GM23338 (cell line): ENCODE data around the gene OR6A2. TPM values are rescaled to one million over a fixed set of nuclear protein-coding genes. Genes with fewer than 3 reads are reported as not detected.

Source experiments
- ATAC-seq: fragments of 200-7000 bp; cut with Tn5 transposase; 3 replicates; pipeline ENCODE4 v1.9.1; 2020
- DNase-seq: peaks from one replicate; pipeline ENCODE4 v3.0.0-alpha.2; 2015; ENCODE audit warnings: low spot score
- H2AFZ ChIP-seq: fragments of 200-600 bp; sonication (generic); 2 replicates; pipeline ENCODE4 v1.8.0; 2016; ENCODE audit warnings: antibody characterized with exemption, mild to moderate bottlenecking, moderate library complexity
- H3F3A ChIP-seq: fragments of 200-600 bp; sonication (generic); replicated peaks from 2 replicates; pipeline ENCODE4 v1.8.0; 2017; ENCODE audit warnings: antibody characterized with exemption, mixed run types, low read depth
- H3K27ac ChIP-seq: fragments of 200-600 bp; sonication (generic); 2 replicates; pipeline ENCODE4 v1.6.1; 2016; ENCODE audit warnings: low read depth
- H3K27me3 ChIP-seq: fragments of 200-600 bp; sonication (generic); 2 replicates; pipeline ENCODE4 v1.8.0; 2016; ENCODE audit warnings: mild to moderate bottlenecking, mixed run types, moderate library complexity; ENCODE audit not compliant: insufficient read depth
- H3K36me3 ChIP-seq: fragments of 200-600 bp; sonication (generic); 2 replicates; pipeline ENCODE4 v1.8.0; 2016; ENCODE audit warnings: mild to moderate bottlenecking; ENCODE audit not compliant: insufficient read depth
- H3K4me1 ChIP-seq: fragments of 200-600 bp; sonication (generic); 2 replicates; pipeline ENCODE4 v1.8.0; 2016; ENCODE audit warnings: mild to moderate bottlenecking, moderate library complexity; ENCODE audit not compliant: insufficient read depth
- H3K4me2 ChIP-seq: fragments of 200-600 bp; sonication (generic); 2 replicates; pipeline ENCODE4 v1.7.1; 2017; ENCODE audit warnings: mixed run types
- H3K4me3 ChIP-seq: fragments of 200-600 bp; sonication (generic); 2 replicates; pipeline ENCODE4 v1.6.1; 2016; ENCODE audit warnings: mixed run types
- H3K79me2 ChIP-seq: fragments of 200-600 bp; sonication (generic); replicated peaks from 2 replicates; pipeline ENCODE4 v1.8.0; 2017; ENCODE audit warnings: mild to moderate bottlenecking; ENCODE audit not compliant: insufficient read depth
- H3K9me2 ChIP-seq: fragments of 200-600 bp; sonication (generic); 2 replicates; pipeline ENCODE4 v1.8.0; 2017; ENCODE audit not compliant: insufficient read depth
- H4K20me1 ChIP-seq: fragments of 200-600 bp; sonication (generic); replicated peaks from 2 replicates; pipeline ENCODE4 v1.8.0; 2017; ENCODE audit warnings: mild to moderate bottlenecking; ENCODE audit not compliant: insufficient read depth
- H3K27ac Mint-ChIP-seq: 2 replicates; pipeline ENCODE4 v1.8.0; 2020; ENCODE audit warnings: inconsistent platforms, mild to moderate bottlenecking, moderate library complexity, mixed read lengths
- H3K27me3 Mint-ChIP-seq: 3 replicates; pipeline ENCODE4 v1.8.0; 2022; ENCODE audit warnings: low read depth, mild to moderate bottlenecking, moderate library complexity, mixed read lengths, inconsistent platforms; ENCODE audit not compliant: insufficient read depth, poor library complexity
- H3K36me3 Mint-ChIP-seq: 3 replicates; pipeline ENCODE4 v1.8.0; 2021; ENCODE audit warnings: low read depth, mild to moderate bottlenecking, inconsistent platforms, moderate library complexity, mixed read lengths
- H3K4me1 Mint-ChIP-seq: 3 replicates; pipeline ENCODE4 v1.8.0; 2020; ENCODE audit warnings: mild to moderate bottlenecking, inconsistent platforms, mixed read lengths
- H3K4me3 Mint-ChIP-seq: 3 replicates; pipeline ENCODE4 v1.8.0; 2021; ENCODE audit warnings: moderate library complexity, mild to moderate bottlenecking, inconsistent platforms, mixed read lengths
- H3K9me3 Mint-ChIP-seq: 3 replicates; pipeline ENCODE4 v1.8.0; 2020; ENCODE audit warnings: moderate library complexity, mild to moderate bottlenecking, inconsistent platforms, mixed read lengths
- CREB1 ChIP-seq: fragments of 250-450 bp; sonication (Bioruptor Pico); IDR thresholded peaks from 2 replicates; pipeline ENCODE4 v1.5.0; 2020; ENCODE audit warnings: low read depth, mild to moderate bottlenecking, moderate library complexity
- CTCF ChIP-seq, 2 experiments: fragments of 200-600 bp in 1 of 2; sonication (generic) in 1 of 2; conservative IDR thresholded peaks; 2 replicates each; pipeline versions ENCODE4 v1.5.1 to v1.6.1; 2016 to 2017; ENCODE audit warnings: antibody characterized with exemption in 2 of 2, low read depth in 2 of 2, mild to moderate bottlenecking in 2 of 2, moderate library complexity in 1 of 2
- ETS1 ChIP-seq: IDR thresholded peaks from 2 replicates; pipeline ENCODE4 v1.6.1; 2016; ENCODE audit warnings: antibody characterized with exemption
- EZH2 ChIP-seq: fragments of 200-600 bp; sonication (generic); IDR thresholded peaks from one replicate; pipeline ENCODE4 v1.8.0; 2017; ENCODE audit warnings: antibody characterized with exemption, mild to moderate bottlenecking, low read depth; ENCODE audit not compliant: unreplicated experiment
- EZH2phosphoT487 ChIP-seq: fragments of 200-600 bp; sonication (generic); IDR thresholded peaks from one replicate; pipeline ENCODE4 v1.8.1; 2018; ENCODE audit warnings: antibody characterized with exemption; ENCODE audit not compliant: unreplicated experiment
- JUNB ChIP-seq: IDR thresholded peaks from one replicate; pipeline ENCODE4 v1.6.1; 2016; ENCODE audit warnings: antibody characterized with exemption; ENCODE audit not compliant: unreplicated experiment
- NANOG ChIP-seq: IDR thresholded peaks from 2 replicates; pipeline ENCODE4 v1.6.1; 2016; ENCODE audit warnings: antibody characterized with exemption, borderline replicate concordance
- POLR2AphosphoS5 ChIP-seq: IDR thresholded peaks from 2 replicates; pipeline ENCODE4 v1.6.1; 2016; ENCODE audit warnings: antibody characterized with exemption, low read depth
- REST ChIP-seq: IDR thresholded peaks from one replicate; pipeline ENCODE4 v1.6.1; 2018; ENCODE audit warnings: antibody characterized with exemption; ENCODE audit not compliant: unreplicated experiment
- STAT1 ChIP-seq: IDR thresholded peaks from one replicate; pipeline ENCODE4 v1.6.1; 2016; ENCODE audit warnings: antibody characterized with exemption; ENCODE audit not compliant: unreplicated experiment
- ZNF114 ChIP-seq: fragments of 250-450 bp; sonication (Bioruptor Pico); IDR thresholded peaks from 2 replicates; pipeline ENCODE4 v1.5.0; 2020; ENCODE audit warnings: mild to moderate bottlenecking, moderate library complexity
- ZNF331 ChIP-seq: fragments of 250-450 bp; sonication (Bioruptor Pico); IDR thresholded peaks from 2 replicates; pipeline ENCODE4 v1.5.0; 2020; ENCODE audit warnings: low read depth, mild to moderate bottlenecking, moderate library complexity
- ZNF462 ChIP-seq: fragments of 250-450 bp; sonication (Bioruptor Pico); IDR thresholded peaks from 2 replicates; pipeline ENCODE4 v1.5.0; 2020; ENCODE audit warnings: mild to moderate bottlenecking, moderate library complexity
- polyA plus RNA-seq: library from polyadenylated mRNA; unstranded; fragments of >200 nt; fragmentation: Nextera tagmentation; extraction: Ambion mirVana; gene quantifications from 2 replicates; pipeline ENCODE4 v1.2.1, GENCODE V29; 2016
- total RNA-seq: library from RNA; depleted of rRNA; stranded (reverse); fragments of >200 nt; shearing (Covaris generic); gene quantifications from 2 replicates; pipeline ENCODE4 v1.2.3, GENCODE V29; 2014

OR6A2 gene
- total and polyA plus RNA-seq, 2 experiments from 2014 or later = 0.06 to 0.97 TPM

GRCh38 chr11:6755953-6756347 is 43.5 kb downstream of the OR6A2 start:
- Histone ChIP-seq H3K4me2 (no peak overlapping the region), H3F3A (no peaks in the 10 kb centered on the region), H3K4me3 (no peak overlapping the region), H3K9me2 (0 out of 2 replicates have a peak, but pooled peaks cover 5% of the 10 kb centered on the region), H3K79me2 (no peaks in the 10 kb centered on the region), H3K4me1 (no peaks in the 10 kb centered on the region), H3K27ac (no peak overlapping the region), H3K36me3 (no peaks in the 10 kb centered on the region), H2AFZ (no peak overlapping the region), H4K20me1 (no peaks in the 10 kb centered on the region), H3K27me3 (no peaks in the 10 kb centered on the region)
- no peak overlapping the region for H3K4me3 Mint-ChIP-seq
- no peak for TF ChIP-seq ETS1
- TF ChIP-seq STAT1 = no peak
- TF ChIP-seq EZH2phosphoT487 = no peak
- no peak for TF ChIP-seq REST
- no peak for TF ChIP-seq ZNF462 (CRISPR knock-in tag)
- no peak for TF ChIP-seq CREB1 (CRISPR knock-in tag)
- TF ChIP-seq EZH2 = no peak
- TF ChIP-seq NANOG = no peak
- no peak for TF ChIP-seq POLR2AphosphoS5
- no peak for TF ChIP-seq JUNB
- TF ChIP-seq ZNF331 = no peak
- TF ChIP-seq CTCF (conservative IDR thresholded peaks at IDR 0.05; ENCODE audit: low read depth in 2 of 2) = no peak
- no peak for TF ChIP-seq ZNF114 (CRISPR knock-in tag)
- no peak for ATAC-seq
- DNase-seq = no peak
- H3K27me3 Mint-ChIP-seq = peaks cover 1% of the 10 kb centered on the region
- no peaks in the 10 kb centered on the region for H3K9me3 Mint-ChIP-seq
- H3K27ac Mint-ChIP-seq = no peak overlapping the region
- H3K36me3 Mint-ChIP-seq = no peaks in the 10 kb centered on the region
- H3K4me1 Mint-ChIP-seq = no peaks in the 10 kb centered on the region
